ENCODE results near the gene SEMA5A. TPM values are rescaled to one million over a fixed set of nuclear protein-coding genes. Genes with fewer than 3 reads are reported as not detected.

The SEMA5A gene
- total and polyA plus RNA-seq, 2 of the 8 experiments (the other 6 are each of a cell fraction or from before 2014, with no cell fraction given), result 5.3 to 8.9 TPM

GRCh38 chr5:9090381-9091026, 455.4 kb downstream of the SEMA5A start:
- Histone ChIP-seq H3K9me3 (ENCODE audit: insufficient read depth in 2 of 2, low read depth in 1 of 2, low read length in 1 of 2) (peaks cover 2 to 8% of the 10 kb centered on the region in 2 experiments; a peak in 2 of 4 replicates), H3K18ac (ENCODE audit: extremely low read depth, low read length) (no peak overlapping the region), H3K56ac (replicated peaks; ENCODE audit: insufficient read length, low read depth, low read length) (no peak overlapping the region), H2BK12ac (ENCODE audit: low read depth, low read length) (no peak overlapping the region), H4K91ac (replicated peaks; ENCODE audit: insufficient read length, low read length) (no peak overlapping the region), H4K20me1 (replicated peaks in 1 of 2; ENCODE audit: control insufficient read depth in 1 of 2, insufficient read depth in 2 of 2, low read length in 2 of 2) (no peaks in the 10 kb centered on the region), H3K9ac (replicated peaks in 1 of 4; ENCODE audit: extremely low read depth in 1 of 4, low read depth in 3 of 4, low read length in 3 of 4) (no peak overlapping the region), H2BK5ac (ENCODE audit: low read depth, low read length) (no peak overlapping the region), H2BK20ac (ENCODE audit: low read length) (no peak overlapping the region), H3K14ac (ENCODE audit: insufficient read length) (no peak overlapping the region), H4K5ac (ENCODE audit: insufficient read length, low read depth, low read length) (no peak overlapping the region), H3K27me3 (replicated peaks in 1 of 4; ENCODE audit: control insufficient read depth in 3 of 4, extremely low read depth in 1 of 4, insufficient read depth in 3 of 4, low read length in 3 of 4) (no peaks in the 10 kb centered on the region), H3K4me2 (ENCODE audit: insufficient read depth in 1 of 2, low read depth in 2 of 2, low read length in 2 of 2) (no peak overlapping the region), H3K23ac (ENCODE audit: insufficient read length) (no peak overlapping the region), H2AK5ac (ENCODE audit: low read depth, low read length) (no peak overlapping the region), H3K4me1 (replicated peaks in 1 of 4; ENCODE audit: control insufficient read depth in 3 of 4, insufficient read depth in 4 of 4, low read length in 3 of 4) (no peaks in the 10 kb centered on the region), H3K23me2 (ENCODE audit: low read depth, low read length) (no peaks in the 10 kb centered on the region), H3K79me1 (ENCODE audit: low read depth, low read length) (no peaks in the 10 kb centered on the region), H2BK15ac (ENCODE audit: low read length) (no peak overlapping the region), H3K4ac (replicated peaks; ENCODE audit: insufficient read length, low read depth, low read length) (no peak overlapping the region), H3K79me2 (ENCODE audit: control insufficient read depth in 1 of 2, insufficient read depth in 2 of 2, low read length in 2 of 2) (no peaks in the 10 kb centered on the region), H3K36me3 (ENCODE audit: control insufficient read depth in 2 of 4, insufficient read depth in 4 of 4, low read length in 3 of 4) (no peaks in the 10 kb centered on the region), H4K8ac (ENCODE audit: extremely low read depth, insufficient read depth, low read length) (no peak overlapping the region), H3K27ac (ENCODE audit: low read depth, low read length) (no peak overlapping the region), H2BK120ac (replicated peaks; ENCODE audit: low read depth, low read length) (no peak overlapping the region), H2AFZ (ENCODE audit: low read length) (no peak overlapping the region), H3K4me3 (ENCODE audit: extremely low read depth in 1 of 4, insufficient read depth in 2 of 4, low read depth in 3 of 4, low read length in 4 of 4) (no peak overlapping the region)
- POLR2A ChIA-PET (ENCODE audit: partially characterized antibody), result no interaction called here
- FAIRE-seq (no peak), DNase-seq (ENCODE audit: low read depth in 1 of 2, low spot score in 2 of 2) (no peak)
- CTCF ChIA-PET (ENCODE audit: partially characterized antibody), result interaction anchor here (1.1 to 1.2 kb wide), 2 partner anchors 9 to 248 kb away, joined by 3 to 6 read pairs; no protein-coding TSS in a partner anchor
- WGBS, 2 experiments (ENCODE audit: extremely low coverage in 1 of 2, insufficient coverage in 1 of 2, insufficient read length in 1 of 2, insufficient replicate concordance in 2 of 2, low coverage in 1 of 2, low lambda C conversion rate in 2 of 2, missing lambda C conversion rate in 1 of 2), result 88% methylated on average over 7 of the region's 7 CpGs; no CpG with 5 or more reads in 1 of the 2 experiments
- no peak for TF ChIP-seq MAFK (IDR thresholded peaks at IDR 0.05; ENCODE audit: low read depth, low read length)

All from H1 (cell line).